EL (cell line): Measurements from ENCODE around the gene EXOSC1.
"Not testable (repeated sequence)": the region's sequence is repeated elsewhere in the genome, so short reads cannot be mapped to it uniquely, and the experiment has no call there.

Source experiments
- DNase-seq: peaks from one replicate; pipeline ENCODE4 v3.0.0-alpha.2; 2016

Gene EXOSC1

GRCh38 chr10:97407211-97407951 lies 38.4 kb downstream of the EXOSC1 start:
- peak; percentile 80 for DNase-seq

DNA sequence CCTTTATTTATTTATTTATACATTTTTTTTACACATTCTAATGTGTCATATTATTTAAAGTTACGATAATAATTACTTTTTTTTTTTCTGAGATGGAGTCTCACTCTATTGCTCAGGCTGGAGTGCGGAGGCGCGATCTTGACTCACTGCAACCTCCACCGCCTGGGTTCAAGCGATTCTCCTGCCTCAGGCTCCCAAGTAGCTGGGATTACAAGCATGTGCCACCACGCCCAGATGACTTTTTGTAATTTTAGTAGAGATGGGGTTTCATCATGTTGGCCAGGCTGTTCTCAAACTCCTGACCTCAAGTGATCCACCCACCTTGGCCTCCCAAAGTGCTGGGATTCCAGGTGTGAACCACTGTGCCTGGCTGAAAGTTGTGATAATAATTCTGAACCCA lies 39.3 kb downstream of the EXOSC1 start:
- not testable (repeated sequence) for DNase-seq

DNA sequence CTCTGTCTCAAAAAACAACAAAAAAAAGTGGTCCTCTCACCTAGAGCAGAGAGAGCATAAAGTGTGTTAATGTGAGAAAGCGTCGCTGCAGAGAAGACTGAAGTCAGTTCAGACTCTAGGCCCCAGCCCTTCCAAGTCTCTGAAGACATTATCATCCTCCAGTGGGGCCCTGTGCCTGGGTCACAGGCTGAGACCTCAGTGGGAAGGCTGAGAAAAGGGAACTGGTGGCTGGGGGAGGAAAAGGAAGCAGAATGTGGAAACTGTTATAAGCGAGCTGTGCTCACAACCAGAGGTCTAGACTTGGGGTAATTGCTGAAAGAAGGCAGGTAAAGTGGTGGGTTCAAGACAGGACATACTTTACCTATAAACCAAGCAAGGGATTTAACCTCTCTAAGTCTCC lies 39.7 kb downstream of the EXOSC1 start:
- no peak for DNase-seq

DNA sequence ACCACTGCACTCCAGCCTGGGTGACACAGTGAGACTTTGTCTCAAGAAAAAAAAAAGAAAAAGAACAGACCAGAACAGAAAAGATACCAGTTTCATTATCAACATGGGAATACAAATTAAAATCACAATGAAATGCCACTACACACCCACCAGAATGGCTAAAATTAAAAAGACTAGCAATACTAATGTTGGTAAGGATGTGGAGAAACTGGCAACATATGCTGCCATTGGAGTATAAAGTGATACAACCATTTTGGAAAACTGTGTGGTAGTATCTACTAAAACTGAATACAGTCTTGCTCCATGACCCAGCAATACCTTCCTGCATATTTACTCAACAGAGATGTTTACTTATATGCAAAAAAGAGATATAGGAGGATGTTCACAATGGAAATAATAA lies 41.8 kb downstream of the EXOSC1 start:
- no peak for DNase-seq

GRCh38 chr10:97401455-97401919 lies 44.3 kb downstream of the EXOSC1 start:
- DNase-seq: no peak

DNA sequence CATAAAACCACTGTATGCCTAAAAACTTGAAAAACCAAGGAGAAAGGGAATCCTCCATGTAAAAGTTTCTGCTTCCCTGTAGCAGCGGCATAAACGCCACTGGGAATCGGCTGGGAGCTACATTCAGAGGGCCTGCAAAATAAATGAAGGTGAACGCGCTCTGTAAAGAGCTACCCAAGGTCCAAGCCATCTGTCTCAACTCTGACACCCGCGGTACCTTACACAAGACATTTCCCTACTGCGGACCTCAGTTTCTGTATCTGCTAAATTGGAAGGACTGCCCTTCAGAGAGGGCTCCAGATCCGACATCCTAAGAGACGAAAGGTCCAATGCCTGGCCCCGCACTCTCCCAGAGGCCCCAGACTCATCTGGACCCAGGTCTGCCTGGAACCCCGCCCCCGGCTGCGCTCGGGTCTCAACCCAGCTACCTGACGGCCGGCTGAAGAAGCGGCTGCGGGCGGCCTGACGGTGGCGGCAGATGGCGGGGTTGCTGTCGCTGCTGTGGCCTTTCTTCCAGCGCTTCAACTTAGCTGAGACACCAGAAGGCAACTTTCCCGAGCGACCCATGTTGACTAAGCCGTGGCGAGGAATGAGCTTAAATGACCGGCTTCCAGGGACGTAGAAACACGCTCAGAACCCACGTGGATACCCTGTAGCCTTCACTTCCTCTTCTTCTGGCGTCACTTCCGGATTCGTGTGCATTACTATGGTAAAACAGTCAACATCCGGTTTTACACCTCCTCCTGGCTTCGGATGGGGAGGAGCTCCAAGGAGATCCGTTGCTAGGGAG lies 44.9 kb downstream of the EXOSC1 start, which contains the start of gene RRP12:
Gene RRP12 (minus strand): TSS at position 676 of the 790 bp plus-strand sequence. CDS start 109 bp downstream, at position 567.
- peak; percentile 99 for DNase-seq

DNA sequence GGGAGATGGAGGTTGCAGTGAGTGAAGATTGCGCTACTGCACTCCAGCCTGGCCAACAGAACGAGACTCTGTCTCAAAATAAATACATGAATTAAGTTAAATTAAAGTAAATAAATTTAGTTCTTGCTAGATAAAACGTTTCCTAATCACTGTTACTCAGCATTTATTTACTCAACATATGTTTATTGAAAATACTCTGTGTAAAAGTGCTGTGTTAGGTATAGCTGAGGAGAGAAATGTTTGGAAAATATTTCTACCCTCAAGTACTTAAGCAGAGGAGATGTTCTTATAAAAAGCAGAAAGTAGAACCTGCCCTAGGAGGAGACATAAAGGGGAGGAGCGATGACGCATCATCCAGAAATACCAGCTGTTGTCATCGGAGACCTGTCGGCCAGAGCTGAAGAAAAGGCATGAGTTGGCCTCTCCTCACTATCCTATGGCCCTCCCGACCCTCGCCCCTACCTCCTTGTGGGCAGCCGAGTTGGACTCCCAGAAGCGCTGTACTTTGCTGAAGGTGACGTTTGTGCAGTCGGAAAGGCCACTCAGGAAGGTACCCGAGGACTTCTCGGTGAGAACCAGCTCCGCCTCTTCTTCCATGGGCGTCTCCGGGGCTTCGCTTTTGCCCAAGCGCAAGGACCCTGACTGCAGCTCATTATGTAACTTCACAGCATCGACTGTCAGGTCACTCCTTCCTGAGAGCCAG lies 45.8 kb downstream of the EXOSC1 start:
- peak; percentile 77 for DNase-seq

DNA sequence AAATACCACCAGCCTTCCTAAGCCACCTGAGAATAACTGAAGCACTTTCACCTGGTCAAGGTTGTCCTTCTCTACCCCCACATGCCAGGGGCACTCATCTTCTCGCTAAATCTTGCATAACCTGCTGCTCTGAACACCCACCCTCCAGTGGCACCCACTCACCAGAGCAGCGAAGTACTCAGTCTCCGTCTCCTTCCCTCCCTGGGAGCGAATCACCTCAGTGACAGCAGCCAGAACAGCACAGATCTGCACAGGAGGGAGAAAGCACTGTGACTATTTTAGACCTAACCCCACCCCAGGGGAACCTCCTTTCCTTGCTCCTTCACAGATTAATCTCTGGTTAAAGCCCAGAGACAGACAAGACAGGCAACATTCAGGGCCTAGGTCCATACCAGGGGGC lies 49.8 kb downstream of the EXOSC1 start:
- DNase-seq: no peak

DNA sequence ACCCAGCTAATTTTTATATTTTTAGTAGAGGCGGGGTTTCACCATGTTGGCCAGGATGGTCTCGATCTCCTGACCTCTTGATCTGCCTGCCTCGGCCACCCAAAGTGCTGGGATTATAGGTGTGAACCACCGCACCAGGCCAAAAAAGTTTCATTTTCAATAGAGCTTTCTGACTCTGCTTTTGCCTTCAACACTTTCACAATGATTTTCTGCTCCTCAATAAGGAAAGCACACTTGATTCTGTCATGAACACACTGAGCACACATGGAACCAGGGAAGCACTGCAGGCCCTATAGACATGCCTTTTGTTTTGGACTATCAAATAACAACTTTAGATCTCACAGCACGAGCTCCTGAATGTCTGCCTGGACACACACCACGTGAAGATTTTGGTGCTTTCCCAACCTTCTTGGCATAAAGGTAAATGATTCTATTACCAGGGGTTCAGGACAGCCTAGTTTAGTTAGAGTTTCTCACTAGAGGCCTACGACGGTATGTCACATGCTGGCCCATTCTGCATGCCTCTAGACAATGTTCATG lies 52.7 kb downstream of the EXOSC1 start:
- DNase-seq: no peak

GRCh38 chr10:97390091-97390490 lies 55.7 kb downstream of the EXOSC1 start:
- DNase-seq: no peak

- DNase-seq: no peak
These were observed 57.7 kb downstream of the EXOSC1 start for GRCh38 chr10:97388152-97388551.
